Fibroblast of peridontal ligament (primary cell): Measurements from ENCODE around the gene ATP5PF.
A peak's percentile ranks its signal among the peaks of the same experiment; 100 is the strongest.
"Not testable (repeated sequence)": the region's sequence is repeated elsewhere in the genome, so short reads cannot be mapped to it uniquely, and the experiment has no call there.

Experiments used
- DNase-seq: peaks from one replicate; pipeline ENCODE4 v3.0.0-alpha.2; 2010; ENCODE audit errors: extremely low read depth

The ATP5PF gene

DNA sequence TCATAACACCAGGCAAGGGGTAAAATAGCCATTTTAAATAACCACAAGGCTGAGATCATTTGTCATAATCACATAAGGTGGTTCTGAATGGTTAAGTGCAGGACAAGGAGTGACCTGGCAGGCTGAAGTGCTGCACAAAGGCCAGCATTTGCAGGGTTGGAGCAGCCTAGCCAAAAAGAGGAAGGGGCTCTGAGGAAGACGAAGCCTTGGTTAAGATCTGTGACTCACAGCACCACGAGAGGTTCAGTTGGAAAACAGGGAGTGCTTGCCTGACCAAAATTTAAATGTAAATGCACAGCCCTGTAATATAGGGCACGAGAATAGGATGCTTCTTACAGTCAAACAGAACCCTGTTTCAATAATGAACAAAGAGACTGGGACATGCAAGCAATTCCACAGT, 12.1 kb downstream of the ATP5PF start:
- no peak for DNase-seq

DNA sequence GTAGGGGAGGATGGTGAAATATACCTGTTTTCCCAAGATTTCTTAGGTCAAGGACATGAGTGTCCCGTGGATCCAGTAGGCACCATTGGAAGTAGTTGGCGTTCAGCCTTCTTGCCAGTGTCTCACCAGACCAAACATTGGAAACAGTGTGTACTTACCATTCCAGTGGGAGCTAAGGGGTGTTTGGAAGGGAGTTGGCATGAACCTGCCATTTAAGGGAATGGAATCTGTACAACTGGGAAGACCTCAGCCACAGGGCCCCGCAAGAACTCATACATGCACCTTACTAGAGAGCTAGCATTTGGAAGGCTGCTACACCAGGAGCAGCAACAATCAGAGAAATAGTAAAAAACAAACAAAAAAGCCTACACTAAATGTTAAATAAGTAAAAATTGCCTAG, 12.7 kb downstream of the ATP5PF start:
- no peak for DNase-seq

DNA sequence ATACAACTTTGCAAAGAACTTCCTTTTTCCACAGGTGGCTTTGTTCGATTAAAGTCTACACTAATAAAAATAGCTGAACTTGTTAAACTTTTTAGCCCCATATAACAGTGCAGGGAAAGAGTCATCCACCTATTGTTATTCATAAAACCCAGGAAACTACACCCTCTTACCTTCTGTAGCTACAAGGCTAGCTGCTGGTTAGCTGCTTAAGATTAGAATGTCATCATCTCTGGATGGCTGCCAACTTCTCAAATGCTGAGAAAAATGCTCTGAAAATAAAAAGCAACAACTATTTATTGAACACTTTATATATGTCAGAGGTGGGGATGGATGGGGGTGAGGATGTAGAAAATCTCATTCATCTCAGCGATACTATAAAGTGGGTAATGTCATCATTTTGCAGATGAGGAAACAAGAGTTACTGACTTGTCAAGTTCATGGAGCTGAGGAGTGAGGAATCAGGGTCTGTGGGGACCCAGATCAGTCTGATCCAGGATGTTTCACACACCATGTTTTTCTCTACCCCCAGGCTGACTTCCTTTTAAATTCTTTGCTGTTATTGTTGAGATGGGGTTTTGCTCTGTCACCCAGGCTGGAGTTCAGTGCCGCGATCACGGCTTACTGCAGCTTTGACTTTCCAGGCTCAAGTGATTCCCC, 17.1 kb downstream of the ATP5PF start:
- DNase-seq: peak; percentile 50

DNA sequence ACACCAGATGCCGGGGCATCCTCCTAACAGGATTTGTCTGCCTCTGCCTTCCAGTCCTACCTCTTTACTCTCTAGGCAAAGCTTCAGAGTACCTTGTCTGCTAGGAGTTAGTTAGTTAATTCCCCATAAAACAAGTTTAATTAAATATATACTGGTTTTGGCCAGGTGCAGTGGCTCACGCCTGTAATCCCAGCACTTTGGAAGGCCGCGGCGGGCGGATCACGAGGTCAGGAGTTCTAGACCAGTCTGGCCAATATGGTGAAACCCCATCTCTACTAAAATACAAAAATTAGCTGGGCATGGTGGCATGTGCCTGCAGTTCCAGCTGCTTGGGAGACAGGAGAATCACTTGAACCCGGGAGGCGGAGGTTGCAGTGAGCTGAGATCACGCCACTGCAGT, 20.6 kb downstream of the ATP5PF start:
- not testable (repeated sequence) for DNase-seq

DNA sequence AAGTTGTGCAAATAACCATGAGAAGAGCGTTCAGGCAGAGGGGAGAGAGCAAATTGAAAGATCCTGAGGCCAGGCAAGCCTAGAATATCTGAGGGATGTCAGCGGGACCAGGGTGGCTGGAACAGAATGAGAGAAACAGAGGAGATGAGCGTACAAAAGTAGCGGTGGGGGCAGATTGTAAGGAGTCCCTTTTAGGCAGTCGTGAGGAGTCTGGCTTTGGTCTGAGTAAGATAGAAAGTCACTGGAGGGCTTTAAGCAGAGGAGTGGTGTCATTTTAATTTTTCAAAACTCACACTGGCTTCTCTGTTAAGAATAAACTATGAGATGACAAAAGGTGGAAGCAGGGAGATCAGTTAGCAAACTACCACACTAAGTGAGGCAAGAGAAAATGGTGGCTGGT, 24.2 kb downstream of the ATP5PF start:
- no peak for DNase-seq

DNA sequence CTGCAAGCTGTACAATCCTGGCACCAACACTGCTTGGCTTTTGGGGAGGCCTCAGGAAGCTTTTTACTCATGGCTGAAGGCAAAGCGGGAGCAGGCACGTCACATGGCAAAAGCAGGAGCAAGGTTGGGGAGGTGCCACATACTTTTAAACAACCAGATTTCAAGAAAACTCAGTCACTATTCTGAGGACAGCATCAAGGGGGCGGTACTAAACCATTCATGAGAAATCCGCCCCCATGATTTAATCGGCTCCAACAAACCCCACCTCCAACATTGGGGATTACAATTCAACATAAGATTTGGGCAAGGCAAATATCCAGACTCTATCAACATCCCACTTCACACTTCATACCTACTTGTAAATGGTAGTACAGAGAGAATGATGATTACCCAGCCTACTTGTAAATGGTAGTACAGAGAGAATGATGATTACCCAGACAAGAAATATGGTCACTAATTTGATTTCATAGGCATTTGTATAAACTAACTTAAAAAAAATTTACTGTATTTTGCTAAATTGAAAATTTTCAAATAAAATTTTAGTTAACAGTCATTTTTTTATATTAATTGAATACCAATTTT, 24.9 kb downstream of the ATP5PF start:
- no peak for DNase-seq

DNA sequence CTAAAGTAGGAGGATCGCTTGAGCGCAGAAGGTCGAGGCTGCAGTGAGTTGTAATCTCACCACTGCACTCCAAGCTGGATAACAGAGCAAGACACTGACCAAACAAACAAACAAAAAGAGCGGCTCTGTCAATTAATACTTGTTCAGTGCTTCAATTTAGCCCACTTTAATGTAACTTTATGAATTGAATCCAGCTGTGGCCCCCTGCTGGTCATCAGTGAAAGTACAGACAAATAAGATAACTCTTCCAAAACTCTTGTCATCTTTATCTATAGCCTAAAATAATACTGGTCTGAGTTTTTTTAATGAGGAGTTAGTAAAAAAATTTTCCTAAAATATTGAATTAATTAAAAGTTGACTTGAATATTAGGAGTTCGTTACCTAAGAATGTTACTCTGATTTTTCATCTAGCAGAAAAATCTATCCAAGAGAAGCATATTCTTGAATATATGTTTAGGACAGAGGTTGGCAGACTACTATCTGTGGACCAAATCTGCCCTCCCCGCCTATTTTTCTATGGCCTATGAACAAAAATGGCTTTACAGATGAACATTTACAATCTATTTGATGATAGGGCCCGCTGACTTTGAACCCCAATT, 26.1 kb downstream of the ATP5PF start:
- peak; percentile 71 for DNase-seq

GRCh38 chr21:25701529-25701928, 33.2 kb downstream of the ATP5PF start:
- DNase-seq: no peak

DNA sequence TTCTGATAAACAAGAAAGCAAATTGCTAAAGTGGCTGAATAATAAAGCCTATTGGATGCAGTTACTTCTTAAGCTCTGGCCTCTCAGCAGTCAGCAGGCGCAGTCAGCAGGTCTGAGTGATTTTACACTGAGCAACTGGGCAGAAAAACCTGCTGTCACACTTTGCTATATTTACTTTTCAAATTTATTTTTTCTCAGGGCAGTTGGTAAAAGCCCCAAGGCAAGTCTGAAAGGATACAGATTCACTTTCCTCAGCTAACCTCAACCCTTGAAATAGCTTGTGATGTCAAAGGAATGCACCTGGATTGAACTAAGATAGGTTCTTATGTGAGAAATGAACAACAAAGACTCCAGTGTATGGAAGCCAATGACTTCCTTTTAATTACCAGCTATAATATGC, 34.0 kb downstream of the ATP5PF start:
- no peak for DNase-seq

DNA sequence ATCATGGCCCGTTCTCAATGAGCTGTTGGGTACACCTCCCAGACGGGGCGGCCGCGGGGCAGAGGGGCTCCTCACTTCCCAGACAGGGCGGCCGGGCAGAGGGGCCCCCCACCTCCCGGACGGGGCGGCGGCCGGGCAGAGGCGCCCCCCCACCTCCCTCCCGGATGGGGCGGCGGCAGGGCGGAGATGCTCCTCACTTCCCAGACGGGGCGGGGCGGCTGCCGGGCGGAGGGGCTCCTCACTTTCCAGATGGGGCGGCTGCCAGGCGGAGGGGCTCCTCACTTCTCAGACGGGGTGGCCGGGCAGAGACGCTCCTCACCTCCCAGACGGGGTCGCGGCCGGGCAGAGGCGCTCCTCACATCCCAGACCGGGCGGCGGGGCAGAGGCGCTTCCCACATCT, 39.2 kb downstream of the ATP5PF start:
- not testable (repeated sequence) for DNase-seq

- DNase-seq: peak; percentile 11
Measured at GRCh38 chr21:25691976-25692375, 42.7 kb downstream of the ATP5PF start.

GRCh38 chr21:25689226-25689625, 45.5 kb downstream of the ATP5PF start:
- no peak for DNase-seq

DNA sequence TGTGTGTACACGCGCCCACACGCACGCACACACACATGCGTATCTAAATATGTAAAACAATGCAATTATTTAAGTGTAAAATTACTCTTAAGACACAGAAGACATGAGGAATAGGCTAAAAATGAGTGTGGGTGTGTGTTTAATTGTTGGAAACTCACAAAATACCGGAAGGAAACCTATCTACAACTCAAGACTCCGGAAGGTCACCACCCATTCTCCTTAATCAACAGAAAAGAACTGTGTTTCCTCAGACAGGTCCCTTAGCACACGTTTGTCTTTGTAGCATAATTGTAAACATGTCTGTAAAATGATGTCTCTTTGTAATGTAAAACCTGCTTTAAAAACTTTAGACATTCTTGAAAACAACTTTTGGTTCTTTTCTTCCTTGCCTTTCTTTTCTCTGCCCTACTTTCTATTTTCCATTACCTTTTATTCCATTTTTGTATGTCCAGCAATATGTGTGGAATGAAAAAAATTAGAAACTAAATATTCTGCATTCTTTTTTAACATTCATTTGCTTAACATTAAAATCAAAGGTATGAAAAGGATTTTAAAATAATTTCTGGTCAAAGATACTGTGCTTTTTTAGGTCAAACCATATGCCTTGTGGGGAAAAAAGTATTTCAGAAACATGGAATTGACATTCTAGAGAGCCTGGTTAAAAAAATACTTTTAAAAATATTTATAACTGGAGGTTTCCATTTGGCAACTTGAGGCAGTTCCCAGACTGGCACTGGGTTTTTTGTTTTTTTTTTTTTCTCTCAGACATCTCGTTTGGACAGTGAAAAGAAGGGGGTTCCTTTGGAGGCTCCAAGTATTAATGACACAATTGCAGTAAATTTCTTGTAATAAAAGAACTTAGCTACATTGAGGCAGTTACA, 46.2 kb downstream of the ATP5PF start:
- DNase-seq: peak; percentile 12

- DNase-seq: no peak
Measured at GRCh38 chr21:25687787-25688186, 46.9 kb downstream of the ATP5PF start.

GRCh38 chr21:25682382-25682781, 52.3 kb downstream of the ATP5PF start:
- DNase-seq: no peak

- DNase-seq: no peak
Measured at GRCh38 chr21:25676451-25676850, 58.3 kb downstream of the ATP5PF start.
